Stimulated activated CD4-positive, alpha-beta T cell treated with anti-CD3 and anti-CD28 coated beads, Interleukin-1b, Interleukin-23, amount 100 ng/mL, for 48 hours (primary cell): ENCODE measurements around the gene ZBTB48.
"Not testable (repeated sequence)": the region's sequence is repeated elsewhere in the genome, so short reads cannot be mapped to it uniquely, and the experiment has no call there.

Source experiments
- DNase-seq: peaks from one replicate; pipeline ENCODE4 v3.0.0-alpha.2; 2020

Gene ZBTB48

GRCh38 chr1:6592865-6593593 lies 13.2 kb downstream of the ZBTB48 start:
- no peak for DNase-seq

- no peak for DNase-seq
Observed at GRCh38 chr1:6593810-6594209, 14.0 kb downstream of the ZBTB48 start.

- no peak for DNase-seq
Observed at GRCh38 chr1:6594977-6595740, 15.4 kb downstream of the ZBTB48 start.

- no peak for DNase-seq
Observed at GRCh38 chr1:6596351-6596750, 16.6 kb downstream of the ZBTB48 start.

GRCh38 chr1:6596886-6597776 lies 17.3 kb downstream of the ZBTB48 start:
- DNase-seq: no peak

- no peak for DNase-seq
Observed at GRCh38 chr1:6597777-6598131, 18.0 kb downstream of the ZBTB48 start.

- peak; percentile 74 for DNase-seq
Observed at GRCh38 chr1:6599141-6599975, 19.6 kb downstream of the ZBTB48 start.

- not testable (repeated sequence) for DNase-seq
Observed at GRCh38 chr1:6599991-6600390, 20.2 kb downstream of the ZBTB48 start.

GRCh38 chr1:6600410-6601048 lies 20.7 kb downstream of the ZBTB48 start:
- DNase-seq: no peak

GRCh38 chr1:6601049-6601922 lies 21.5 kb downstream of the ZBTB48 start:
- DNase-seq: peak; percentile 91

GRCh38 chr1:6601923-6602668 lies 22.3 kb downstream of the ZBTB48 start:
- DNase-seq: no peak

- peak; percentile 86 for DNase-seq
Observed at GRCh38 chr1:6602669-6603237, 23.0 kb downstream of the ZBTB48 start, which contains the start of gene KLHL21. Gene KLHL21, minus strand, starts transcription at chr1:6602869. Its CDS starts 52 bp downstream, at chr1:6602817.

GRCh38 chr1:6603238-6603914 lies 23.6 kb downstream of the ZBTB48 start:
- peak; percentile 63 for DNase-seq

GRCh38 chr1:6603915-6604558 lies 24.2 kb downstream of the ZBTB48 start:
- DNase-seq: peak; percentile 33

GRCh38 chr1:6612641-6613360 lies 33.0 kb downstream of the ZBTB48 start:
- DNase-seq: no peak

- DNase-seq: peak; percentile 100
Observed at GRCh38 chr1:6613361-6614018, 33.7 kb downstream of the ZBTB48 start, which contains the start of gene PHF13. Gene PHF13, plus strand, starts transcription at chr1:6613731. Its CDS starts 336 bp downstream, at chr1:6614067.
